Activated naive CD4-positive, alpha-beta T cell treated with anti-CD3 and anti-CD28 coated beads for 36 hours (primary cell): Measurements from ENCODE around the gene PTPN18. TPM values are rescaled to one million over a fixed set of nuclear protein-coding genes. Genes with fewer than 3 reads are reported as not detected.
"Not testable (repeated sequence)": the region's sequence is repeated elsewhere in the genome, so short reads cannot be mapped to it uniquely, and the experiment has no call there.

ENCODE experiments used
- CTCF ChIA-PET: fragments of 350-600 bp; sonication (Branson Sonifier 250); formaldehyde crosslinking; loops from one replicate; lab custom pipeline; 2021; ENCODE audit warnings: antibody characterized with exemption; lab: Charles Lee
- DNase-seq: peaks from one replicate; pipeline ENCODE4 v3.0.0-alpha.2; 2020
- H3K27ac Mint-ChIP-seq: one replicate; pipeline ENCODE4 v1.8.0; 2021; ENCODE audit warnings: mild to moderate bottlenecking, mixed read lengths
- H3K27me3 Mint-ChIP-seq: one replicate; pipeline ENCODE4 v1.8.0; 2021; ENCODE audit warnings: low read depth, mixed read lengths
- H3K36me3 Mint-ChIP-seq: one replicate; pipeline ENCODE4 v1.8.0; 2021; ENCODE audit warnings: low read depth, mixed read lengths
- H3K4me1 Mint-ChIP-seq: one replicate; pipeline ENCODE4 v1.8.0; 2021; ENCODE audit warnings: low read depth, mixed read lengths
- H3K4me3 Mint-ChIP-seq: one replicate; pipeline ENCODE4 v1.8.0; 2021; ENCODE audit warnings: mild to moderate bottlenecking, moderate library complexity, mixed read lengths
- H3K9me3 Mint-ChIP-seq: one replicate; pipeline ENCODE4 v1.8.0; 2021; ENCODE audit warnings: mixed read lengths
- intact Hi-C: fragments of 100-400 bp; cut with micrococcal nuclease; formaldehyde crosslinking; loops from one replicate; pipeline ENCODE4 v1.15.1; 2023
- total RNA-seq, 2 experiments: library from RNA; stranded (reverse); gene quantifications; one replicate each; pipeline ENCODE4 v1.2.3, GENCODE V29; 2021

The PTPN18 gene
- total RNA-seq, 2 experiments from 2014 or later: 24.7 to 25.3 TPM

GRCh38 chr2:130333253-130333652 is 22.6 kb upstream of the PTPN18 start:
- not testable (repeated sequence) for H3K27ac Mint-ChIP-seq, H3K9me3 Mint-ChIP-seq, DNase-seq, H3K4me3 Mint-ChIP-seq, H3K4me1 Mint-ChIP-seq, H3K36me3 Mint-ChIP-seq
- intact Hi-C loops: loop anchor here (10.0 kb wide), 2 partner anchors 178 to 408 kb away; no protein-coding TSS in a partner anchor
- CTCF ChIA-PET: interaction anchor here (0.7 to 1.9 kb wide), 7 partner anchors 8 to 987 kb away, joined by 3 to 19 read pairs (median 3); partner anchors contain the start of gene IMP4
- peaks cover 17% of the 10 kb centered on the region for H3K27me3 Mint-ChIP-seq

GRCh38 chr2:130334026-130334425 is 21.8 kb upstream of the PTPN18 start:
- peaks cover 13% of the 10 kb centered on the region for H3K27me3 Mint-ChIP-seq
- H3K36me3 Mint-ChIP-seq: peaks cover 9% of the 10 kb centered on the region
- CTCF ChIA-PET: interaction anchor here (0.8 to 1.9 kb wide), 3 partner anchors 8 to 20 kb away, joined by 3 to 19 read pairs (median 4); partner anchors contain the start of gene IMP4
- H3K4me1 Mint-ChIP-seq: peaks cover 6% of the 10 kb centered on the region
- H3K27ac Mint-ChIP-seq: no peak overlapping the region
- no peak overlapping the region for H3K4me3 Mint-ChIP-seq
- intact Hi-C loops: loop anchor here (10.0 kb wide), 2 partner anchors 179 to 409 kb away; no protein-coding TSS in a partner anchor
- no peak for DNase-seq
- H3K9me3 Mint-ChIP-seq: no peaks in the 10 kb centered on the region

GRCh38 chr2:130335226-130335625 is 20.6 kb upstream of the PTPN18 start:
- Mint-ChIP-seq H3K4me3 (no peak overlapping the region), H3K27ac (no peak overlapping the region)
- intact Hi-C loops: loop anchor here (10.0 kb wide), 2 partner anchors 180 to 410 kb away; no protein-coding TSS in a partner anchor

GRCh38 chr2:130336150-130336876 is 19.5 kb upstream of the PTPN18 start:
- H3K36me3 Mint-ChIP-seq: peaks cover 17% of the 10 kb centered on the region
- H3K27ac Mint-ChIP-seq: no peak overlapping the region
- H3K9me3 Mint-ChIP-seq: no peaks in the 10 kb centered on the region
- H3K4me1 Mint-ChIP-seq: peaks cover 10% of the 10 kb centered on the region
- intact Hi-C loops: loop anchor here (10.0 kb wide), 2 partner anchors 182 to 412 kb away; no protein-coding TSS in a partner anchor
- H3K4me3 Mint-ChIP-seq: no peak overlapping the region
- H3K27me3 Mint-ChIP-seq: peaks cover 7% of the 10 kb centered on the region
- no peak for DNase-seq
- CTCF ChIA-PET: interaction anchor here (0.8 kb wide), 1 partner anchor 412 kb away, joined by 3 read pairs; no protein-coding TSS in a partner anchor

More at GRCh38 chr2:130335226-130335625, 20.6 kb upstream of the PTPN18 start:
- DNase-seq: no peak
- Mint-ChIP-seq H3K27me3 (peaks cover 13% of the 10 kb centered on the region), H3K4me1 (peaks cover 6% of the 10 kb centered on the region), H3K36me3 (peaks cover 17% of the 10 kb centered on the region), H3K9me3 (no peaks in the 10 kb centered on the region)
- CTCF ChIA-PET: no interaction called here

GRCh38 chr2:130336877-130337734 is 18.8 kb upstream of the PTPN18 start:
- DNase-seq: peak; percentile 68
- Mint-ChIP-seq H3K4me1 (peaks cover 15% of the 10 kb centered on the region), H3K27ac (peak overlapping the region; percentile 67), H3K9me3 (no peaks in the 10 kb centered on the region), H3K36me3 (peaks cover 19% of the 10 kb centered on the region), H3K4me3 (no peak overlapping the region), H3K27me3 (peaks cover 4% of the 10 kb centered on the region)
- CTCF ChIA-PET: no interaction called here
- intact Hi-C loops: loop anchor here (10.0 kb wide), 2 partner anchors 182 to 412 kb away; no protein-coding TSS in a partner anchor

GRCh38 chr2:130337735-130338325 is 18.0 kb upstream of the PTPN18 start:
- peaks cover 21% of the 10 kb centered on the region for H3K36me3 Mint-ChIP-seq
- H3K27me3 Mint-ChIP-seq: no peaks in the 10 kb centered on the region
- no peaks in the 10 kb centered on the region for H3K9me3 Mint-ChIP-seq
- no peak overlapping the region for H3K27ac Mint-ChIP-seq
- CTCF ChIA-PET: no interaction called here
- no peak for DNase-seq
- H3K4me3 Mint-ChIP-seq: no peak overlapping the region
- H3K4me1 Mint-ChIP-seq: peaks cover 13% of the 10 kb centered on the region
- intact Hi-C loops: loop anchor here (10.0 kb wide), 2 partner anchors 183 to 413 kb away; no protein-coding TSS in a partner anchor

- CTCF ChIA-PET: no interaction called here
- no peak overlapping the region for H3K27ac Mint-ChIP-seq
- H3K36me3 Mint-ChIP-seq: peaks cover 25% of the 10 kb centered on the region
Measured at GRCh38 chr2:130338793-130339345, 17.0 kb upstream of the PTPN18 start.

GRCh38 chr2:130339885-130340745 is 15.7 kb upstream of the PTPN18 start:
- Mint-ChIP-seq H3K4me1 (peaks cover 23% of the 10 kb centered on the region), H3K9me3 (no peaks in the 10 kb centered on the region), H3K27ac (peak overlapping the region; percentile 46), H3K27me3 (no peaks in the 10 kb centered on the region), H3K36me3 (peaks cover 32% of the 10 kb centered on the region), H3K4me3 (no peak overlapping the region)
- CTCF ChIA-PET: interaction anchor here (2.8 kb wide), 1 partner anchor 7 kb away, joined by 19 read pairs; no protein-coding TSS in a partner anchor
- intact Hi-C loops: loop anchor here (5.0 to 10.0 kb wide), 3 partner anchors 87 to 415 kb away; no protein-coding TSS in a partner anchor
- DNase-seq: no peak

More at GRCh38 chr2:130338793-130339345, 17.0 kb upstream of the PTPN18 start:
- no peaks in the 10 kb centered on the region for H3K9me3 Mint-ChIP-seq
- intact Hi-C loops: loop anchor here (10.0 kb wide), 2 partner anchors 184 to 414 kb away; no protein-coding TSS in a partner anchor
- peaks cover 16% of the 10 kb centered on the region for H3K4me1 Mint-ChIP-seq
- H3K27me3 Mint-ChIP-seq: no peaks in the 10 kb centered on the region
- H3K4me3 Mint-ChIP-seq: no peak overlapping the region
- DNase-seq: no peak

GRCh38 chr2:130341562-130342019 is 14.3 kb upstream of the PTPN18 start:
- intact Hi-C loops: loop anchor here (1.0 to 5.0 kb wide), 10 partner anchors 14 to 1151 kb away; partner anchors contain the start of genes FAM168B, MZT2A and SMPD4
- no peaks in the 10 kb centered on the region for H3K9me3 Mint-ChIP-seq
- peak; percentile 18 for DNase-seq
- peaks cover 36% of the 10 kb centered on the region for H3K4me1 Mint-ChIP-seq
- CTCF ChIA-PET: interaction anchor here (1.0 to 2.8 kb wide), 4 partner anchors 9 to 31 kb away, joined by 5 to 19 read pairs (median 8); no protein-coding TSS in a partner anchor
- peak overlapping the region; percentile 100 for H3K27ac Mint-ChIP-seq
- peaks cover 46% of the 10 kb centered on the region for H3K36me3 Mint-ChIP-seq
- H3K4me3 Mint-ChIP-seq: peak overlapping the region; percentile 99
- no peaks in the 10 kb centered on the region for H3K27me3 Mint-ChIP-seq

- CTCF ChIA-PET: interaction anchor here (1.0 to 2.8 kb wide), 9 partner anchors 8 to 161 kb away, joined by 3 to 19 read pairs (median 6); partner anchors contain the start of genes MZT2B, PTPN18 and SMPD4
- intact Hi-C loops: loop anchor here (1.0 to 5.0 kb wide), 10 partner anchors 13 to 1151 kb away; partner anchors contain the start of genes FAM168B, MZT2A and SMPD4
- H3K4me3 Mint-ChIP-seq: peak overlapping the region; percentile 99
- DNase-seq: peak; percentile 89
- H3K27ac Mint-ChIP-seq: peak overlapping the region; percentile 100
- no peaks in the 10 kb centered on the region for H3K27me3 Mint-ChIP-seq
- H3K9me3 Mint-ChIP-seq: no peaks in the 10 kb centered on the region
- H3K4me1 Mint-ChIP-seq: peaks cover 37% of the 10 kb centered on the region
- H3K36me3 Mint-ChIP-seq: peaks cover 49% of the 10 kb centered on the region
Measured at GRCh38 chr2:130342020-130342532, 13.8 kb upstream of the PTPN18 start.
